ENCODE results near the gene FBRSL1.
"Not testable (repeated sequence)": the region's sequence is repeated elsewhere in the genome, so short reads cannot be mapped to it uniquely, and the experiment has no call there.

The FBRSL1 gene

GRCh38 chr12:132489602-132490266 is at the start of gene FBRSL1:
Gene FBRSL1 (plus strand): TSS chr12:132490151.
- FAIRE-seq = no peak

- not testable (repeated sequence) for FAIRE-seq
Observed at GRCh38 chr12:132440420-132440819, 49.5 kb upstream of the FBRSL1 start.

GRCh38 chr12:132441871-132442863 is 47.8 kb upstream of the FBRSL1 start:
- no peak for FAIRE-seq

GRCh38 chr12:132443091-132443490 is 46.9 kb upstream of the FBRSL1 start:
- FAIRE-seq = no peak

GRCh38 chr12:132444283-132444682 is 45.7 kb upstream of the FBRSL1 start:
- FAIRE-seq = no peak

- no peak for FAIRE-seq
Observed at GRCh38 chr12:132444957-132445883, 44.7 kb upstream of the FBRSL1 start.

GRCh38 chr12:132445884-132446632 is 43.9 kb upstream of the FBRSL1 start:
- no peak for FAIRE-seq

GRCh38 chr12:132446633-132447326 is 43.2 kb upstream of the FBRSL1 start:
- FAIRE-seq = no peak

GRCh38 chr12:132447327-132447720 is 42.6 kb upstream of the FBRSL1 start:
- FAIRE-seq = no peak

- no peak for FAIRE-seq
Observed at GRCh38 chr12:132447731-132448462, 42.1 kb upstream of the FBRSL1 start.

- no peak for FAIRE-seq
Observed at GRCh38 chr12:132448463-132448820, 41.5 kb upstream of the FBRSL1 start.

- FAIRE-seq = no peak
Observed at GRCh38 chr12:132449565-132450417, 40.2 kb upstream of the FBRSL1 start.

- no peak for FAIRE-seq
Observed at GRCh38 chr12:132450418-132451171, 39.4 kb upstream of the FBRSL1 start.

GRCh38 chr12:132451172-132451835 is 38.6 kb upstream of the FBRSL1 start:
- no peak for FAIRE-seq

- FAIRE-seq = no peak
Observed at GRCh38 chr12:132451836-132452195, 38.1 kb upstream of the FBRSL1 start.

GRCh38 chr12:132452596-132453350 is 37.2 kb upstream of the FBRSL1 start:
- FAIRE-seq = no peak

GRCh38 chr12:132453361-132454192 is 36.4 kb upstream of the FBRSL1 start:
- no peak for FAIRE-seq

Data from islet of Langerhans (tissue), 1 donor.